Right lobe of liver (tissue), 6 donors: Measurements from ENCODE around the gene ADRM1. TPM values are rescaled to one million over a fixed set of nuclear protein-coding genes. Genes with fewer than 3 reads are reported as not detected.

ENCODE experiments used
- ATAC-seq, 4 donors: fragments of 200-7000 bp; cut with Tn5 transposase; one replicate each; pipeline ENCODE4 v1.9.1; 2020; ENCODE audit warnings: mild to moderate bottlenecking in 4 of 4, moderate library complexity in 4 of 4
- DNase-seq, 3 donors: peaks; one replicate each; pipeline ENCODE4 v3.0.0-alpha.2; 2020
- H3K27ac ChIP-seq, 3 donors: fragments of 200-600 bp; one replicate each; pipeline ENCODE4 v1.8.0; 2022
- H3K27me3 ChIP-seq, 2 donors: fragments of 200-600 bp; one replicate each; pipeline ENCODE4 v1.8.0; 2022
- H3K36me3 ChIP-seq, 4 donors: fragments of 200-600 bp; sonication (generic) in 1 of 4; one replicate each; pipeline versions ENCODE4 v1.5.1 to v1.8.0; 2017 to 2022; ENCODE audit warnings: control low read depth in 1 of 4
- H3K4me1 ChIP-seq, 4 donors: fragments of 200-600 bp; sonication (generic) in 1 of 4; one replicate each; pipeline versions ENCODE4 v1.5.1 to v1.8.0; 2017 to 2022; ENCODE audit warnings: control low read depth in 1 of 4
- H3K4me3 ChIP-seq, 3 donors: fragments of 200-600 bp; one replicate each; pipeline ENCODE4 v1.8.0; 2022
- H3K9me3 ChIP-seq, 4 donors: fragments of 200-600 bp; sonication (generic) in 1 of 4; one replicate each; pipeline versions ENCODE4 v1.5.1 to v1.8.0; 2017 to 2022; ENCODE audit warnings: control low read depth in 1 of 4
- POLR2A ChIP-seq: fragments of 450-650 bp; IDR thresholded peaks from one replicate; pipeline ENCODE4 v1.6.1; 2017; ENCODE audit warnings: antibody characterized with exemption, mild to moderate bottlenecking
- WGBS: methylation state at CpG from one replicate; pipeline ENCODE4 v1.1.6; 2018; ENCODE audit warnings: low coverage, low lambda C conversion rate; ENCODE audit not compliant: insufficient coverage; ENCODE audit errors: missing lambda C conversion rate; 5-methylcytosine and 5-hydroxymethylcytosine counted together
- intact Hi-C, 2 donors: fragments of 100-400 bp; cut with DNase I; formaldehyde crosslinking; loops; one replicate each; pipeline versions ENCODE4 v1.11.2 to v1.14.1; 2022
- total RNA-seq, 6 experiments: library from RNA; depleted of rRNA in 2 of 6; stranded (reverse); fragments of >200 nt in 2 of 6; fragmentation: NEBNext Ultra II Directional in 3 of 6; extraction: Animal tissue kit (Norgen Biotek cat#: 25700) in 3 of 6; gene quantifications; one replicate each; pipeline versions ENCODE4 v1.1.0 to v1.2.4, GENCODE V29; 2016 to 2023
- TF ChIP-seq, protein P1 (sequence below), 4 donors: fragments of 200-600 bp in 3 of 4; fragments of 450-650 bp in 1 of 4; IDR thresholded peaks; one replicate each; pipeline versions ENCODE4 v1.5.1 to v1.8.0; 2016 to 2022; ENCODE audit warnings: antibody characterized with exemption in 4 of 4, mild to moderate bottlenecking in 2 of 4
- donor health status: DM: no; HTN: yes; CAD: no.
- donor health status: DM: no; HTN: no; CAD: no.
- donor health status: DM: no; HTN: no; CAD: no.
- donor health status: DM: no; HTN: yes; CAD: no.
- donor health status: DM: no; HTN: yes; CAD: no.

Gene ADRM1
- total RNA-seq, 6 experiments from 2014 or later: 49.5 to 139 (median 55.7) TPM

- peaks cover 0 to 6% (median 0%) of the 10 kb centered on the region in 4 donors for H3K36me3 ChIP-seq
- TF ChIP-seq, protein P1, sequence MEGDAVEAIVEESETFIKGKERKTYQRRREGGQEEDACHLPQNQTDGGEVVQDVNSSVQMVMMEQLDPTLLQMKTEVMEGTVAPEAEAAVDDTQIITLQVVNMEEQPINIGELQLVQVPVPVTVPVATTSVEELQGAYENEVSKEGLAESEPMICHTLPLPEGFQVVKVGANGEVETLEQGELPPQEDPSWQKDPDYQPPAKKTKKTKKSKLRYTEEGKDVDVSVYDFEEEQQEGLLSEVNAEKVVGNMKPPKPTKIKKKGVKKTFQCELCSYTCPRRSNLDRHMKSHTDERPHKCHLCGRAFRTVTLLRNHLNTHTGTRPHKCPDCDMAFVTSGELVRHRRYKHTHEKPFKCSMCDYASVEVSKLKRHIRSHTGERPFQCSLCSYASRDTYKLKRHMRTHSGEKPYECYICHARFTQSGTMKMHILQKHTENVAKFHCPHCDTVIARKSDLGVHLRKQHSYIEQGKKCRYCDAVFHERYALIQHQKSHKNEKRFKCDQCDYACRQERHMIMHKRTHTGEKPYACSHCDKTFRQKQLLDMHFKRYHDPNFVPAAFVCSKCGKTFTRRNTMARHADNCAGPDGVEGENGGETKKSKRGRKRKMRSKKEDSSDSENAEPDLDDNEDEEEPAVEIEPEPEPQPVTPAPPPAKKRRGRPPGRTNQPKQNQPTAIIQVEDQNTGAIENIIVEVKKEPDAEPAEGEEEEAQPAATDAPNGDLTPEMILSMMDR (IDR thresholded peaks at IDR 0.05): no peak
- TF ChIP-seq POLR2A: no peak
- H3K4me1 ChIP-seq: peaks cover 0 to 15% (median 0%) of the 10 kb centered on the region in 4 donors
- no peak for DNase-seq
- 100% methylated on average over 1 of the region's 1 CpG for WGBS
- no peaks in the 10 kb centered on the region for H3K27me3 ChIP-seq
- no peak overlapping the region for H3K4me3 ChIP-seq
- no peaks in the 10 kb centered on the region for H3K9me3 ChIP-seq
- no peak for ATAC-seq
- intact Hi-C loops: no loop called here
- no peak overlapping the region for H3K27ac ChIP-seq
These were observed 45.8 kb downstream of the ADRM1 start for GRCh38 chr20:62348604-62349003.

DNA sequence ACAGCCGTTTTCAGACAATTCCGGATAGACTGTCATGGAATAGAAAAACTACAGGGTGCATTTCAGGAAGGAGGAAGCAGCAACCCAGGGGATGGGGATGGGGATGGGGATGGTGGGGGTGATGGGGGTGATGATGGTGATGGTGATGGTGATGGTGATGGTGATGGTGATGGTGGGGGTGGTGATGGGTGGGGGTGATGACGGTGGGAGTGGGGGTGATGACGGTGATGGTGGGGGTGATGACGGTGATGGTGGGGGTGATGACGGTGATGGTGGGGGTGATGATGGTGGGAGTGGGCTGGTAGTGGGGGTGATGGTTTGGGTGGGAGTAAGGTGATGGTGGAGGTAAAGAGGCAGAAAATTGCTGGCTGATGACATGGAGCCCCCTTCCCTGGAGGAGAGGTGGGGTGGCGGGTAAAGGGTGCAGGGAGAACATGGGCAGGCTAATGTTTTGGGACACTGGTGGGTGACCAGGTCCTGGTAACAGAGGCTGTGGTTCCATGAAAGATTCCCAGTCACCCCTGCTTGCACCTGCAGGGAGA is 46.8 kb downstream of the ADRM1 start:
- 42% methylated on average over 6 of the region's 7 CpGs for WGBS
- Histone ChIP-seq H3K27ac (no peak overlapping the region), H3K27me3 (no peaks in the 10 kb centered on the region), H3K36me3 (peaks cover 0 to 6% (median 0%) of the 10 kb centered on the region in 4 donors), H3K4me1 (peaks cover 0 to 20% (median 2%) of the 10 kb centered on the region in 4 donors), H3K9me3 (no peaks in the 10 kb centered on the region), H3K4me3 (no peak overlapping the region)
- intact Hi-C loops: loop anchor here in 1 of 2 donors (10.0 kb wide), 1 partner anchor 45 kb away; the partner anchor contains the start of gene ADRM1
- ATAC-seq (no peak), DNase-seq (no peak)
- TF ChIP-seq, protein P1 (IDR thresholded peaks at IDR 0.05): no peak
- TF ChIP-seq POLR2A: no peak

DNA sequence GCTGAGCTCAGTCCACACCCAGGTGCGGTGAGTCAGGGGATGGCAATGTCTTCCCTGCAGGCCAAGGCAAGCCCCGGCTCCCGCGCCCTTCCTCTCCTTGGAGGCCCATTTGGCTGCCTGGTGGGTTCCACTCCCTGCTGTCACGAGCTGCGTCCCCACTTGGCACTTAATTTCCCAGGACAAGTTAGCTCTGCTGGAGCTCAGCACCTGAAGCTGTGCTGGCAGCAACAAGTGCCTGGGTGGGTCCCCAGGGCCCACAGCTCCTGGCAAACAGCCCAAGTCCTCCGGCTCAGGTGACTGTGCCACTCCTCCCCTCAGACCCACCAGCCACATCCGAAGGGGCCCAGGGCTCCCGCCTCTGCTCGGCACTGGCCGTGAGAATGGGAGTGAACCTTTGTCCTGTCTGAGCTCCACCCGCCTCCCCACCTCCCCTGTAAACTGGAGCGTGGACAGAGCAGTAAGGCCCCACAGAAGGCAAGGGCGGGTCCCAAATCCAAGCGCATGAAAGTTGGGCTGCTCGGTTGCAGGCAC is 47.4 kb downstream of the ADRM1 start:
- WGBS: 33% methylated on average over 3 of the region's 16 CpGs
- H3K4me1 ChIP-seq: peaks cover 0 to 25% (median 4%) of the 10 kb centered on the region in 4 donors
- ATAC-seq: no peak
- no peaks in the 10 kb centered on the region for H3K9me3 ChIP-seq
- H3K36me3 ChIP-seq: peaks cover 0 to 6% (median 0%) of the 10 kb centered on the region in 4 donors
- H3K27me3 ChIP-seq: no peaks in the 10 kb centered on the region
- no peak overlapping the region for H3K27ac ChIP-seq
- intact Hi-C loops: loop anchor here in 1 of 2 donors (10.0 kb wide), 1 partner anchor 45 kb away; the partner anchor contains the start of gene ADRM1
- peak in 1 of 3 donors; percentile 16 for DNase-seq
- no peak overlapping the region for H3K4me3 ChIP-seq
- TF ChIP-seq, protein P1 (IDR thresholded peaks at IDR 0.05): no peak
- TF ChIP-seq POLR2A: no peak

DNA sequence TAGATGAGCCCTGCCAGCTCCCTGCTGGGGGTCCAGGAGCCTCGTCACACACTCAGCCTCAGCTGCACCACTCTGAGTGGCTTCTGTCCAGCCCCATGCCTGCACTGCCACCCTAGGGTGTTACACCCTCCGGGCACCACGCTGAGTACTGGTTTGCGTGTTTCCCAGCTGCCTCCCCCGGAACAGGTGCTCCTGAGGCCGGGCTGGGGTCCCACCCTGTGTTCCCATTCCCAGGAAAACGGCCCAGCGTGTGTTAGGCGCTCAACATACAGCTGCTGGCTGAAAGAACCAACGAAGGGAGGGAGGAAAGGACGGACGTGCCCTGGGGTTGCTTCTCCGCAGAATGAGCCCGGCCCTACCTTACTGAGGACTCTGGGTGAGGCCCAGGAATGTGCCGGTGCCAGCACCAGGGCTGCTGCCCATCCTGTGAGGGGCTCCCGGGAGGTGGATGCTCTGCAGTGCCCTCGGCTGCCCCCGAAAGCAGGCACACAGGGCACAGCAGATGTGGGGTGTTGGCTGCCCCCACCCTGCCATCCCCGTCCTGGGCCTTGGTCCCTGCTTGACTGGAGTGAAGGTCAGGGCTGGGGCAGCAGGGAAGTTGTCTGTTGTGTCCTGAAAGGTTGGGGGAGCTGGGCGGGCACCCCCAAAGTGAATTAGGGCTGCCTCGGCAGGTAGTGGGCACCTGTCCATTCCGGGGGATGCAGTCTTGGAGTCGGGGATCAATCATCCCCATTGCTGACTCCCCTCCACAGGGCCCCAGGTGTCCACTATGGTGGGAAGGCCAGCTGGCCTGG is 48.0 kb downstream of the ADRM1 start:
- Histone ChIP-seq H3K27me3 (no peaks in the 10 kb centered on the region), H3K4me3 (no peak overlapping the region), H3K4me1 (peaks cover 0 to 32% (median 10%) of the 10 kb centered on the region in 4 donors), H3K9me3 (no peaks in the 10 kb centered on the region), H3K36me3 (peaks cover 0 to 6% (median 0%) of the 10 kb centered on the region in 4 donors), H3K27ac (no peak overlapping the region)
- no peak for ATAC-seq
- no CpG with 5 or more reads among the region's 23 CpGs for WGBS
- no peak for DNase-seq
- no peak for TF ChIP-seq POLR2A
- TF ChIP-seq, protein P1 (IDR thresholded peaks at IDR 0.05): no peak
- intact Hi-C loops: loop anchor here in 1 of 2 donors (10.0 kb wide), 1 partner anchor 46 kb away; the partner anchor contains the start of gene ADRM1
